GM12864 (cell line): ENCODE data around the gene OTUD5.

Experiments
- DNase-seq: peaks from one replicate; pipeline ENCODE4 v3.0.0-alpha.2; 2011; ENCODE audit warnings: low read depth
- H3K4me3 ChIP-seq: 2 replicates; pipeline ENCODE4 v1.5.1; 2011; ENCODE audit warnings: mild to moderate bottlenecking, low read depth, low read length, control low read depth
- CTCF ChIP-seq: IDR thresholded peaks from 2 replicates; pipeline ENCODE4 v1.5.1; 2011; ENCODE audit warnings: low read depth, mild to moderate bottlenecking, moderate library complexity, low read length, control low read depth, inconsistent platforms; ENCODE audit errors: missing control alignments

The OTUD5 gene

GRCh38 chrX:48909703-48910294 lies 47.6 kb downstream of the OTUD5 start:
- no peak for DNase-seq
- no peak overlapping the region for H3K4me3 ChIP-seq
- TF ChIP-seq CTCF, result no peak

DNA sequence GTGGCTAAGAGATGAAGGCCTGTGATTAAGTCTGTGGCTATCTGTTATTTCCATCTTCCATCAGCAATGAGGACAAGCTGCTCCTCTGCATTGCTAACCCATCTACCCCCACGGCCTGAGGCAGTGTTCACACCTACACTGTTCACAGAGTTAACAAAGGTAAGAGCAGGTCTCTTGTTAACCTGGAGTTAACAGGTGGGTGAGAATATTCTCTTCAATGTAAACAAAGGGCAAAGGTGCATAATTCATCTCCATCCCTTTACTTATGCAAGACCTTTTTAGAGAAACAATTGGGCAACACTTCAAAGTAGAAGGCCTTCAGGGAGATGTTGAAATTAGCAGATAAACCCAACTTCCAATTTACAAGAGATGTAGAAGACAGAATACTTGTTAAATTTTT lies 48.8 kb downstream of the OTUD5 start:
- H3K4me3 ChIP-seq, result no peak overlapping the region
- TF ChIP-seq CTCF, result no peak
- no peak for DNase-seq

DNA sequence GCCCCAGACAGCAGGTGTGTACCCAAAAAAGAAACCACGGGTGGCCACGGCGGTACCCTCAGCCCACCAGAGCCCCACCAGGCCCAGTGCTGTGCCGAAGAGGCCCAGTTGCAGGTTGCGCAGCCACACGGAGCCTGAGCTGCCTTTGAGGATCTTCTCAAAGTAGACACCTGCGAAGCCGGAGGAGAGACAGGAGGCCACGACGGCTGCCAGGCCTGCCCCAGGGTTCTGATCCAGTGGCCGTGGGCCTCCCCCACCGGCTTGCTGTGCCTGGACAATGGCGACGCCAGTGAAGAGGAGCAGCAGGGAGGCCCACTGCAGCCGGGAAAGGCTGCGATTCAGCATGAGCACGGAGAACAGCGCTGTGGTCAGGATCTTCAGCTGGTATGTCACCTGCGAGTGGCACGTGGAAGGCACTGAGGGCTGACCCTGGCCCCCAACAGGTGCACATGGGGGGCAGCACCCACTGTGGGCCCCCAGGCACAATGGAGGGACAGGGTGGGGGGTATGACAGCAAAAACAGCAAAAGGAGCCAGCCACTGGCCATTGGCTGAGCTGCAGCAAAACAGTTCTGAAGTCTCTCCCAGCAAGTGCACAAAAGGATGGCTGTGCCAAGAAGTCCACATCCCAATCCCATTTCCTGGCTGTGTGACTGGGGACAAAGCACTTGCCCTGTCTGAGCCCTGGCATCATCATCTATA lies 52.2 kb downstream of the OTUD5 start:
- no peak for TF ChIP-seq CTCF
- no peak overlapping the region for H3K4me3 ChIP-seq
- DNase-seq, result no peak

GRCh38 chrX:48904626-48905025 lies 52.8 kb downstream of the OTUD5 start:
- no peak overlapping the region for H3K4me3 ChIP-seq
- TF ChIP-seq CTCF, result no peak
- no peak for DNase-seq

GRCh38 chrX:48904180-48904579 lies 53.2 kb downstream of the OTUD5 start:
- no peak for TF ChIP-seq CTCF

DNA sequence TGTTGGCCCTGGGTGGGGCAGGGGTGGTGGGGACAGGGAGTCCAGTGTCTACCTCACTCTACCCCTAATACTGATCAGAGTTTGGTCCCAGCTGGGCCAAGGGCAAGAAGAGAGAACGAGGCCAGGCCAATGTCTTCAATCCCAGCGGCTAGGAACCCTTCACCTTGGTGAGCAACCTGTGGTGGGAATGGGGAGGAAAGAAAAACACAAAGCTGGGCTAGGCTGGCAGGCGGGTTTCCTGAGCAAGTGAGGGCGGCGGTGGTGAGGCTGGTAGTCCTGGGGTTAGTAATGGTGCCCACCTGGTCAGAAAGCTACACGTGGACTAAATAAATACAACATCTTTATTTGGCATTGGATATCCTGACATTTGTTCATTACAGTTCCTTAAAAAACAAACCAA lies 54.1 kb downstream of the OTUD5 start:
- DNase-seq, result no peak
- no peak overlapping the region for H3K4me3 ChIP-seq
- TF ChIP-seq CTCF, result no peak

More at GRCh38 chrX:48904180-48904579, 53.2 kb downstream of the OTUD5 start:
- H3K4me3 ChIP-seq, result no peak overlapping the region
- no peak for DNase-seq

DNA sequence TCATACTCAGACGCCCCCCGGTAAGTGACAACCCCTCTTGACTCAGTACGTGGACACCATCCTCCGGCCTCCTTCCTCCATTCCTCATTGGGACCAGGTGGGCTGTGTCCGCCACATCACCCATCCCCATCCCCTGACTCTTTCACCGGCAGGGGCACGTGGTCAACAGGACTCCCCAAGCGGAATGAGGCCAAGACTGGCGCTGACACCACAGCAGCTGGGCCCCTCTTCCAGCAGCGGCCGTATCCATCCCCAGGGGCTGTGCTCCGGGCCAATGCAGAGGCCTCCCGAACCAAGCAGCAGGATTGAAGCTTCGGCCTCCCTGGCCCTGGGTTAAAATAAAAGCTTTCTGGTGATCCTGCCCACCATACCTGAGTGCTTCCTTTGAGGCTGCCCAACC lies 54.6 kb downstream of the OTUD5 start:
- no peak for DNase-seq
- no peak for TF ChIP-seq CTCF
- no peak overlapping the region for H3K4me3 ChIP-seq
